ENCODE results near the gene UPK1B.

- TF ChIP-seq ESRRA (CRISPR knock-in tag; IDR thresholded peaks at IDR 0.05; ENCODE audit: borderline replicate concordance) (no peak), CTCF (IDR thresholded peaks at IDR 0.05) (no peak), MYBL2 (CRISPR knock-in tag; IDR thresholded peaks at IDR 0.05) (no peak), NFYB (CRISPR knock-in tag; conservative IDR thresholded peaks at IDR 0.05; ENCODE audit: low read depth) (no peak), CREM (CRISPR knock-in tag; IDR thresholded peaks at IDR 0.05) (no peak)
These were observed 22.5 kb downstream of the UPK1B start for GRCh38 chr3:119195911-119196310.

All from WTC11 (cell line).